Fibroblast of lung (primary cell): ENCODE results near the gene KCTD14. TPM values are rescaled to one million over a fixed set of nuclear protein-coding genes. Genes with fewer than 3 reads are reported as not detected.
A peak's percentile ranks its signal among the peaks of the same experiment; 100 is the strongest.

ENCODE experiments used
- DNase-seq, 2 donors: peaks; one replicate each; pipeline versions ENCODE4 v3.0.0 to v3.0.0-alpha.2; 2010; ENCODE audit warnings: low read depth in 2 of 2
- H2AFZ ChIP-seq: 2 replicates; pipeline ENCODE4 v1.5.1; 2012; ENCODE audit warnings: low read length, control low read depth, inconsistent platforms
- H3K27ac ChIP-seq: 2 replicates; pipeline ENCODE4 v1.5.1; 2011; ENCODE audit warnings: low read length, control low read depth; ENCODE audit not compliant: insufficient read depth
- H3K27me3 ChIP-seq: 2 replicates; pipeline ENCODE4 v1.5.1; 2011; ENCODE audit warnings: mild to moderate bottlenecking, low read length; ENCODE audit not compliant: control insufficient read depth, insufficient read depth
- H3K36me3 ChIP-seq: 2 replicates; pipeline ENCODE4 v1.5.1; 2011; ENCODE audit warnings: low read length; ENCODE audit not compliant: control insufficient read depth, insufficient read depth
- H3K4me1 ChIP-seq: 2 replicates; pipeline ENCODE4 v1.5.1; 2011; ENCODE audit warnings: low read length; ENCODE audit not compliant: control insufficient read depth, insufficient read depth; ENCODE audit errors: extremely low read depth
- H3K4me2 ChIP-seq: 2 replicates; pipeline ENCODE4 v1.5.1; 2011; ENCODE audit warnings: low read length, control low read depth; ENCODE audit not compliant: insufficient read depth; ENCODE audit errors: extremely low read depth
- H3K4me3 ChIP-seq, 4 experiments: fragments of 200-600 bp in 1 of 4; sonication (generic) in 1 of 4; replicated peaks in 1 of 4; 2 replicates each; pipeline ENCODE4 v1.5.1; 2011 to 2016; ENCODE audit warnings: low read length in 4 of 4, low read depth in 3 of 4, mild to moderate bottlenecking in 3 of 4, control low read depth in 2 of 4, inconsistent platforms in 1 of 4, mixed read lengths in 1 of 4; ENCODE audit not compliant: insufficient read depth in 1 of 4; ENCODE audit errors: control extremely low read depth in 1 of 4
- H3K79me2 ChIP-seq: 2 replicates; pipeline ENCODE4 v1.5.1; 2012; ENCODE audit warnings: mild to moderate bottlenecking, low read length, inconsistent platforms; ENCODE audit not compliant: control insufficient read depth, insufficient read depth
- H3K9ac ChIP-seq: 2 replicates; pipeline ENCODE4 v1.5.1; 2011; ENCODE audit warnings: mild to moderate bottlenecking, low read length, control low read depth; ENCODE audit not compliant: insufficient read depth
- H3K9me3 ChIP-seq: 2 replicates; pipeline ENCODE4 v1.5.1; 2012; ENCODE audit warnings: low read depth, low read length; ENCODE audit not compliant: control insufficient read depth, insufficient read depth
- H4K20me1 ChIP-seq: 2 replicates; pipeline ENCODE4 v1.5.1; 2011; ENCODE audit warnings: low read length; ENCODE audit not compliant: control insufficient read depth, insufficient read depth; ENCODE audit errors: extremely low read depth
- CTCF ChIP-seq, 2 donors: IDR thresholded peaks in 1 of 2; conservative IDR thresholded peaks in 1 of 2; 1 replicate in 1 of 2; 2 replicates in 1 of 2; pipeline ENCODE4 v1.5.1; 2011 to 2012; ENCODE audit warnings: low read length in 2 of 2, control low read depth in 1 of 2, inconsistent platforms in 1 of 2, low read depth in 1 of 2, mild to moderate bottlenecking in 1 of 2
- EZH2 ChIP-seq: IDR thresholded peaks from 2 replicates; pipeline ENCODE4 v1.5.1; 2012; ENCODE audit warnings: low read length, control low read depth, mild to moderate bottlenecking; ENCODE audit errors: missing control alignments
- polyA plus RNA-seq, 2 donors: library from polyadenylated mRNA; depleted of rRNA in 1 of 2; stranded (reverse) in 1 of 2; unstranded in 1 of 2; fragments of >200 nt; gene quantifications; 2 replicates each; pipeline ENCODE4 v1.2.1, GENCODE V29; 2011 to 2012; ENCODE audit warnings: missing spikeins in 1 of 2
- total RNA-seq: library from RNA; depleted of rRNA; stranded (reverse); fragments of >200 nt; gene quantifications from 2 replicates; pipeline ENCODE4 v1.2.1, GENCODE V29; 2014

Gene KCTD14
- total and polyA plus RNA-seq, 2 donors (not counting 1 experiment from before 2014, with no cell fraction given): 0.33 to 2.5 TPM

GRCh38 chr11:78056093-78056492 lies 33.0 kb upstream of the KCTD14 start:
- Histone ChIP-seq H3K4me3 (no peak overlapping the region), H4K20me1 (no peaks in the 10 kb centered on the region), H3K27me3 (no peaks in the 10 kb centered on the region), H3K4me2 (no peak overlapping the region), H3K79me2 (no peaks in the 10 kb centered on the region), H3K9ac (no peak overlapping the region), H3K9me3 (no peaks in the 10 kb centered on the region), H3K27ac (no peak overlapping the region), H3K36me3 (no peaks in the 10 kb centered on the region), H3K4me1 (peaks cover 4% of the 10 kb centered on the region), H2AFZ (no peak overlapping the region)
- TF ChIP-seq CTCF (conservative IDR thresholded peaks at IDR 0.05 in 1 of 2, IDR thresholded peaks at IDR 0.05 in 1 of 2; ENCODE audit: low read depth in 1 of 2, low read length in 2 of 2) (no peak), EZH2 (no peak)
- no peak for DNase-seq

GRCh38 chr11:78054971-78055370 lies 31.9 kb upstream of the KCTD14 start:
- Histone ChIP-seq H2AFZ (no peak overlapping the region), H3K4me3 (no peak overlapping the region), H3K4me2 (no peak overlapping the region), H3K9me3 (no peaks in the 10 kb centered on the region), H3K9ac (no peak overlapping the region), H4K20me1 (no peaks in the 10 kb centered on the region), H3K36me3 (no peaks in the 10 kb centered on the region), H3K79me2 (no peaks in the 10 kb centered on the region), H3K4me1 (peaks cover 7% of the 10 kb centered on the region), H3K27me3 (no peaks in the 10 kb centered on the region), H3K27ac (no peak overlapping the region)
- TF ChIP-seq CTCF (conservative IDR thresholded peaks at IDR 0.05 in 1 of 2, IDR thresholded peaks at IDR 0.05 in 1 of 2; ENCODE audit: low read depth in 1 of 2, low read length in 2 of 2) (no peak), EZH2 (no peak)
- DNase-seq: no peak

GRCh38 chr11:78050964-78051831 lies 28.1 kb upstream of the KCTD14 start:
- peak overlapping the region; percentile 71 for H3K27ac ChIP-seq
- H3K9ac ChIP-seq: peak overlapping the region; percentile 16
- no peaks in the 10 kb centered on the region for H3K9me3 ChIP-seq
- peaks cover 7% of the 10 kb centered on the region for H3K4me1 ChIP-seq
- H3K36me3 ChIP-seq: no peaks in the 10 kb centered on the region
- no peak overlapping the region for H3K4me2 ChIP-seq
- no peaks in the 10 kb centered on the region for H3K79me2 ChIP-seq
- TF ChIP-seq CTCF (conservative IDR thresholded peaks at IDR 0.05 in 1 of 2, IDR thresholded peaks at IDR 0.05 in 1 of 2; ENCODE audit: low read depth in 1 of 2, low read length in 2 of 2) (no peak), EZH2 (no peak)
- no peaks in the 10 kb centered on the region for H4K20me1 ChIP-seq
- H2AFZ ChIP-seq: peak overlapping the region; percentile 85
- DNase-seq: peak; percentile 32 to 78
- H3K4me3 ChIP-seq: no peak overlapping the region
- H3K27me3 ChIP-seq: no peaks in the 10 kb centered on the region
